Measurements from ENCODE around the gene GPR162.

Gene GPR162

GRCh38 chr12:6821591-6822425 lies at the start of gene GPR162:
TSS of gene GPR162 (plus strand) at chr12:6821821. CDS start at chr12:6823899, 2,078 bp downstream.
- no peak for DNase-seq

GRCh38 chr12:6772331-6772695 lies 49.3 kb upstream of the GPR162 start, which contains the start of gene LAG3:
TSS of gene LAG3 (plus strand) at chr12:6772520. CDS start at chr12:6772853, 333 bp downstream.
- peak; percentile 61 for DNase-seq

- DNase-seq: no peak
These were observed 48.7 kb upstream of the GPR162 start for GRCh38 chr12:6772726-6773589.

GRCh38 chr12:6773590-6774351 lies 47.9 kb upstream of the GPR162 start:
- peak; percentile 51 for DNase-seq

GRCh38 chr12:6774499-6775062 lies 47.0 kb upstream of the GPR162 start:
- DNase-seq: no peak

GRCh38 chr12:6775185-6776174 lies 46.1 kb upstream of the GPR162 start:
- DNase-seq: no peak

GRCh38 chr12:6777386-6777785 lies 44.2 kb upstream of the GPR162 start:
- no peak for DNase-seq

GRCh38 chr12:6778217-6778573 lies 43.4 kb upstream of the GPR162 start:
- DNase-seq: no peak

GRCh38 chr12:6778574-6779550 lies 42.8 kb upstream of the GPR162 start:
- DNase-seq: peak; percentile 87

- DNase-seq: no peak
These were observed 41.8 kb upstream of the GPR162 start for GRCh38 chr12:6779708-6780432.

- DNase-seq: no peak
These were observed 41.0 kb upstream of the GPR162 start for GRCh38 chr12:6780573-6780972.

GRCh38 chr12:6782119-6782518 lies 39.5 kb upstream of the GPR162 start:
- DNase-seq: no peak

GRCh38 chr12:6782850-6783566 lies 38.6 kb upstream of the GPR162 start:
- DNase-seq: no peak

- DNase-seq: no peak
These were observed 37.8 kb upstream of the GPR162 start for GRCh38 chr12:6783828-6784227.

GRCh38 chr12:6784296-6784695 lies 37.3 kb upstream of the GPR162 start:
- no peak for DNase-seq

GRCh38 chr12:6784761-6785160 lies 36.9 kb upstream of the GPR162 start:
- no peak for DNase-seq

- no peak for DNase-seq
These were observed 35.1 kb upstream of the GPR162 start for GRCh38 chr12:6786416-6787094.

- DNase-seq: no peak
These were observed 34.3 kb upstream of the GPR162 start for GRCh38 chr12:6787309-6787708.
